Peyer's patch (tissue), 4 donors: ENCODE data around the gene B3GALT2. TPM values are rescaled to one million over a fixed set of nuclear protein-coding genes. Genes with fewer than 3 reads are reported as not detected.
"Not testable (repeated sequence)": the region's sequence is repeated elsewhere in the genome, so short reads cannot be mapped to it uniquely, and the experiment has no call there.

Source experiments
- DNase-seq, 3 donors: peaks; one replicate each; pipeline ENCODE4 v3.0.0-alpha.2; 2017 to 2019
- H3K27ac ChIP-seq, 4 donors: fragments of 200-600 bp; sonication (generic); one replicate each; pipeline ENCODE4 v1.5.1; 2016 to 2019
- H3K27me3 ChIP-seq, 2 donors: fragments of 200-600 bp; sonication (generic); one replicate each; pipeline ENCODE4 v1.5.1; 2019
- H3K36me3 ChIP-seq, 3 donors: fragments of 200-600 bp; sonication (generic); one replicate each; pipeline ENCODE4 v1.5.1; 2016 to 2019
- H3K4me1 ChIP-seq, 4 donors: fragments of 200-600 bp; sonication (generic); one replicate each; pipeline ENCODE4 v1.5.1; 2016 to 2019
- H3K4me3 ChIP-seq, 4 donors: fragments of 200-600 bp; sonication (generic); 1 replicate in 3 of 4; 2 replicates in 1 of 4; pipeline ENCODE4 v1.5.1; 2016 to 2019; ENCODE audit warnings: mild to moderate bottlenecking in 1 of 4
- H3K9me3 ChIP-seq, 4 donors: fragments of 200-600 bp; sonication (generic); one replicate each; pipeline ENCODE4 v1.5.1; 2016 to 2019; ENCODE audit warnings: mild to moderate bottlenecking in 1 of 4
- CTCF ChIP-seq, 6 experiments: fragments of 450-650 bp in 4 of 6; fragments of 200-600 bp in 2 of 6; sonication (generic) in 1 of 6; IDR thresholded peaks; one replicate each; pipeline ENCODE4 v1.5.1; 2017 to 2019; ENCODE audit warnings: antibody characterized with exemption in 6 of 6, mild to moderate bottlenecking in 3 of 6, moderate library complexity in 1 of 6
- POLR2A ChIP-seq, 2 donors: fragments of 450-650 bp; IDR thresholded peaks; one replicate each; pipeline ENCODE4 v1.5.1; 2017; ENCODE audit warnings: antibody characterized with exemption in 2 of 2, mild to moderate bottlenecking in 2 of 2, moderate library complexity in 2 of 2
- total RNA-seq, 4 donors: library from RNA; depleted of rRNA; stranded (reverse); fragments of >200 nt; gene quantifications; one replicate each; pipeline ENCODE4 v1.1.0, GENCODE V29; 2016

B3GALT2 gene
- total RNA-seq, result 1 to 10 TPM; 1.3 to 3.3 (median 2.6) TPM

GRCh38 chr1:193185901-193186731, at the start of gene B3GALT2:
B3GALT2 (minus strand) TSS chr1:193186613; CDS start chr1:193181562, 5,051 bp downstream.
- Histone ChIP-seq H3K27ac (peak within 1 kb of the TSS; percentile 48 to 73 (median 62)), H3K36me3 (no peaks in the 10 kb centered on the region), H3K9me3 (no peaks in the 10 kb centered on the region), H3K4me1 (peaks cover 0 to 44% (median 0%) of the 10 kb centered on the region in 4 donors), H3K4me3 (peak within 1 kb of the TSS in 3 of 4 donors; percentile 14 to 48 (median 45)), H3K27me3 (no peaks in the 10 kb centered on the region)
- peak in 2 of 6 experiments; percentile 14 to 24 for TF ChIP-seq CTCF (IDR thresholded peaks at IDR 0.05)
- peak in 1 of 2 donors; percentile 36 for TF ChIP-seq POLR2A (IDR thresholded peaks at IDR 0.05)
- DNase-seq, result peak in 1 of 3 donors; percentile 63

- no peak for TF ChIP-seq CTCF (IDR thresholded peaks at IDR 0.05)
- no peak for TF ChIP-seq POLR2A (IDR thresholded peaks at IDR 0.05)
- H3K27me3 ChIP-seq, result no peaks in the 10 kb centered on the region
- no peak overlapping the region for H3K27ac ChIP-seq
- no peaks in the 10 kb centered on the region for H3K9me3 ChIP-seq
- no peak for DNase-seq
- peaks cover 0 to 29% (median 0%) of the 10 kb centered on the region in 3 donors for H3K36me3 ChIP-seq
- no peaks in the 10 kb centered on the region for H3K4me1 ChIP-seq
- no peak overlapping the region for H3K4me3 ChIP-seq
These were observed 48.1 kb upstream of the B3GALT2 start for GRCh38 chr1:193234530-193234929.

GRCh38 chr1:193231146-193231545, 44.7 kb upstream of the B3GALT2 start:
- not testable (repeated sequence) for H3K4me3 ChIP-seq, H3K4me1 ChIP-seq, H3K9me3 ChIP-seq, H3K27ac ChIP-seq, DNase-seq, H3K27me3 ChIP-seq
- peaks cover 0 to 11% (median 0%) of the 10 kb centered on the region in 3 donors for H3K36me3 ChIP-seq

- no peaks in the 10 kb centered on the region for H3K4me1 ChIP-seq
- peaks cover 0 to 8% (median 0%) of the 10 kb centered on the region in 3 donors for H3K36me3 ChIP-seq
- no peak for TF ChIP-seq POLR2A (IDR thresholded peaks at IDR 0.05)
- TF ChIP-seq CTCF (IDR thresholded peaks at IDR 0.05), result no peak
- H3K27ac ChIP-seq, result no peak overlapping the region
- H3K9me3 ChIP-seq, result no peaks in the 10 kb centered on the region
- no peak overlapping the region for H3K4me3 ChIP-seq
- DNase-seq, result no peak
- no peaks in the 10 kb centered on the region for H3K27me3 ChIP-seq
These were observed 42.7 kb upstream of the B3GALT2 start for GRCh38 chr1:193229136-193229535.

- Histone ChIP-seq H3K27ac (no peak overlapping the region), H3K4me1 (no peaks in the 10 kb centered on the region), H3K27me3 (no peaks in the 10 kb centered on the region), H3K4me3 (no peak overlapping the region), H3K9me3 (no peaks in the 10 kb centered on the region), H3K36me3 (no peaks in the 10 kb centered on the region)
- TF ChIP-seq POLR2A (IDR thresholded peaks at IDR 0.05), result no peak
- TF ChIP-seq CTCF (IDR thresholded peaks at IDR 0.05), result no peak
- no peak for DNase-seq
These were observed 35.7 kb upstream of the B3GALT2 start for GRCh38 chr1:193222056-193222615.

GRCh38 chr1:193221651-193222050, 35.2 kb upstream of the B3GALT2 start:
- Histone ChIP-seq H3K36me3 (no peaks in the 10 kb centered on the region), H3K4me1 (no peaks in the 10 kb centered on the region), H3K27ac (no peak overlapping the region), H3K27me3 (no peaks in the 10 kb centered on the region), H3K9me3 (no peaks in the 10 kb centered on the region), H3K4me3 (no peak overlapping the region)
- TF ChIP-seq CTCF (IDR thresholded peaks at IDR 0.05) (no peak), POLR2A (IDR thresholded peaks at IDR 0.05) (no peak)
- no peak for DNase-seq
